ENCODE measurements around the gene DELE1. TPM values are rescaled to one million over a fixed set of nuclear protein-coding genes. Genes with fewer than 3 reads are reported as not detected.
A peak's percentile ranks its signal among the peaks of the same experiment; 100 is the strongest.

DELE1 gene
- total RNA-seq, 1 donor from 2014 or later = 75.0 TPM

- peak; percentile 84 to 86 for ATAC-seq
- TF ChIP-seq CTCF (IDR thresholded peaks at IDR 0.05) = peak; percentile 45
- Histone ChIP-seq H3K36me3 (no peaks in the 10 kb centered on the region), H3K4me3 (peak overlapping the region; percentile 51), H3K4me1 (peaks cover 7% of the 10 kb centered on the region), H3K27me3 (ENCODE audit: low read depth) (peaks cover 16% of the 10 kb centered on the region), H3K9me3 (no peaks in the 10 kb centered on the region), H3K27ac (no peak overlapping the region)
- DNase-seq = peak; percentile 79
- intact Hi-C loops (cut with DNase I) = no loop called here
These were observed 9.4 kb upstream of the DELE1 start for GRCh38 chr5:141914199-141914743.

GRCh38 chr5:141914797-141915196, 8.9 kb upstream of the DELE1 start:
- H3K36me3 ChIP-seq = no peaks in the 10 kb centered on the region
- ATAC-seq (no peak), DNase-seq (no peak)
- peaks cover 16% of the 10 kb centered on the region for H3K27me3 ChIP-seq (ENCODE audit: low read depth)
- H3K4me1 ChIP-seq = peaks cover 7% of the 10 kb centered on the region
- intact Hi-C loops (cut with DNase I) = no loop called here
- TF ChIP-seq CTCF (IDR thresholded peaks at IDR 0.05) = no peak
- H3K27ac ChIP-seq = no peak overlapping the region
- H3K4me3 ChIP-seq = no peak overlapping the region
- H3K9me3 ChIP-seq = no peaks in the 10 kb centered on the region

DNA sequence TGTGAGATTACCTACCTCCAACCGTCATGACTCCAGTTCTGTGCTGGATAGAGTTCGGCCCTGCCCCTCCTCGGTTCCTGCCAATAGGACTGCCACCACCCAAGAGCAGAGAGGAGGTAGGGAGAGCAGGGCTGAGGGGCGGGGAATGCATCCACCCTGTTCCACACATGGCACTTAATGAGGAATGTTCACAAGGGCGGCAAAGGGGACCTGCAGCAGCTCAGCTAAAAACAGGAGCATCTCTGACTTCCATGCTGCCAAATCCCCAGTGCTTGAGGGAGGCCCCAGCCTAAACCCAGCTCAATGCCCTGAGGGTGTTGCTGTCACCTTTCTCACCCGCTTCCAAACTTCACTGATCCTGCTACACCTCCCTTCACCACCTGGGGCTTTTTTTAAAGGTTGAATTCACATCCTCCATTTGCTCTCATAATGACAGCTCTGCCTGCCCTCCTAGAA, 7.8 kb upstream of the DELE1 start:
- no peak for DNase-seq

DNA sequence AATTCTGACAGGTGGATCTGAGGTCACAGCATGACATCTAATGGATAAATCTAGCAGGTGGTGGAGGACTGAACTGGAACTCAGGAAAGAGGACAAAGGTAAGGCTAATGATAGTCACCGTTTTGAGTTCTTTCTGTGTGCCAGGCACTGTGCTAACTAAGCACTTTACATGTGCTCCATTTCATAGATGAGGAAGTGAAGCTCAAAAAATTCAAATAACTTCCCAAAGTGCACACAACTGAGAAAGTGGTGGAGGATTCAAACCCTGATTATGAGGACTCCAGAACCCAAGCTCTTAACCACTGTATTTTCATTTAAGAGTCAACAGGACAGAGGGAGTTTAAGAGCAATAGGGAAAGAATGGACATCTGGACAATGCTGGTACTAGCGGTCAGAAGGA, 7.1 kb upstream of the DELE1 start:
- DNase-seq = no peak
- no peak for TF ChIP-seq CTCF (IDR thresholded peaks at IDR 0.05)
- intact Hi-C loops (cut with DNase I) = no loop called here

More for the DNA sequence above, 7.8 kb upstream of the DELE1 start:
- no peaks in the 10 kb centered on the region for H3K9me3 ChIP-seq
- intact Hi-C loops (cut with DNase I) = no loop called here
- H3K4me1 ChIP-seq = peaks cover 7% of the 10 kb centered on the region
- H3K4me3 ChIP-seq = no peak overlapping the region
- H3K27ac ChIP-seq = no peak overlapping the region
- ATAC-seq = no peak
- TF ChIP-seq CTCF (IDR thresholded peaks at IDR 0.05) = no peak
- no peaks in the 10 kb centered on the region for H3K36me3 ChIP-seq
- peaks cover 16% of the 10 kb centered on the region for H3K27me3 ChIP-seq (ENCODE audit: low read depth)

DNA sequence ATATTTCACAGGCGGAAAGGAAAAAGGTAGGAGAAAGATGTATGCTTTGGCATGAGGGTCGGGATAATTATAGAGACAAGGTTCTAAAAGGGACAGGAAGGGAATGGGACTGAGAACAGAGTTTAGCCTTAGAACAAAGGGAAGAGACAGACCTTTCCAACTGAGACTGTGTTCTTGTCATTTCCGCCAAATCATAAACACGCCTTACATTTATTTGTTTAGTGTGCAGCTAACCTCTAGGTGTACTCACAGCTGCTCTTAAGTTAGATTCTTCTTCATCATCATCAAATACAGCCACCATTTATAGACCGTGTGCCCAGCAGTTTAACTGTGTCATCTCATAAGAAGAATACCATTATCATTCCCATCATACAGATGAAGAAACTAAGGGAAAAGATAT, 5.9 kb upstream of the DELE1 start:
- H3K36me3 ChIP-seq = no peaks in the 10 kb centered on the region
- no peaks in the 10 kb centered on the region for H3K9me3 ChIP-seq
- peaks cover 9% of the 10 kb centered on the region for H3K4me1 ChIP-seq
- DNase-seq = no peak
- peaks cover 14% of the 10 kb centered on the region for H3K27me3 ChIP-seq (ENCODE audit: low read depth)
- intact Hi-C loops (cut with DNase I) = no loop called here
- no peak for TF ChIP-seq CTCF (IDR thresholded peaks at IDR 0.05)
- no peak overlapping the region for H3K27ac ChIP-seq
- no peak for ATAC-seq
- no peak overlapping the region for H3K4me3 ChIP-seq

More for the DNA sequence above, 7.1 kb upstream of the DELE1 start:
- Histone ChIP-seq H3K27me3 (ENCODE audit: low read depth) (peaks cover 16% of the 10 kb centered on the region), H3K4me1 (peaks cover 7% of the 10 kb centered on the region), H3K9me3 (no peaks in the 10 kb centered on the region), H3K27ac (no peak overlapping the region), H3K4me3 (no peak overlapping the region), H3K36me3 (no peaks in the 10 kb centered on the region)
- ATAC-seq = no peak
